ENCODE results near the gene FSIP2. TPM values are rescaled to one million over a fixed set of nuclear protein-coding genes. Genes with fewer than 3 reads are reported as not detected.

Gene FSIP2, protein sequence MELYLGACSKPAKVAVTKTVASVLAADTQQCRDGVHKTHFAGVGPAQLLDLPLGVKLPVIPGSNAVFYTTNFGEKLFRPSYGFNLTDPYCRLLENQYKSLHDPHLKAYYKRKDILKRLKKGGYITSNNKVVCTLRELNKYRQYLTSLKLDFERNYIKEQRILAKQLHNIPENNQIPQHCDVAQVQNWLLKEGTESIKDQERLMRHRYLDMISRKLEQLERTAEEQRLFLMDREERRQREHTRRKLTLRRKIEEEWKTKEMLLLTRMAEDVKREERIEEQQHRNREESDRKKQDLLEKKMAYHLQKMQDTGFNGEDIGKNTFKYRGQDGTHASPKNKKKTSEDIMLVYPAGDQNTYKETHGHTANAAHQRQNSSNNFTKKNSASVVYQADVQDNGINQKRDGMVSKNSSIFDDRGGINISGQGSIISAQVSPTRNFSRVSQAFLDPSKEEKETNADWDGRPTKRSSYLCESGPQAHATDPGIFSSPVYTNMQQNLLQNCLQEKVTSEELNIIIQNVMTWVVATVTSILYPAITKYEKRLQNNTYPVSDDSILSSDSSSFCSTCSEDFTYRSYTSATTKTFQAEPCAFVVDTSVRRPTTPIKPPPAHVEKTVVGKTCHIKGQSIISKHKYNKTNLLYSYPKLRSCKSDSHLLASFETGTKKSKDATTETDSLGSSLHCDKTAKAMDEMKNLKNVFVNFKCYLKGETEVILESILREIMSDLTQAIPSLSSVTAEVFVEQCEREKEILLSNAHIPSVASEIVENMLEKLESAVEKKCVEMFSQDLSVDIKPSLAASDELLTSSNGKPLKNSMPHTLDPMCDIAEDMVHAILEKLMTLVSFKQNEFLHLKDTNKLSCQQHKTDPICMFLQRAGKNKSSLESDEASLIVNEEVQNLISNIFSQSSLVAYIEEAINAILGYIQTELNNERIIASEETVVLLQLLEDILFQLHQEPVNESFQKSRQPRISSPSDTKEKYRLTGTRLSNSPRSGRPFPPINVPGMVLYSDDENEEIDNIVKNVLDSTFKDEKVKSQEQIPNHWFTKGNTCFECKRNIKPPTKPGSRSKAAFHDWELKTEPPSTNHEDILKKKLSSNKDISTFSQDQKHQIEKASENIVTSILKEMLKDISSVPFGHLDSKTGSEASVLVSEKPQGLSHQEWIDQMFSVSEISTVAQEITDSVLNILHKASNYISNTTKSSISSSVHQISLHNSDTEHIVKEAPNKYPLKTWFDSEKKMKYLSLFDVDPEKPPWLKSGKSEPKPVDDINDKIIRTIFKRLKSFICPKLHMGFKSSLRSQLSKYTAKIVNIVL (N-terminal part only)
- 0.41 and 0.54 TPM in 2 replicates for total RNA-seq
- 0.33 TPM for total RNA-seq (2013)
- 0.01 and 0.04 TPM in 2 replicates for polyA plus RNA-seq
- polyA minus RNA-seq: under 0.01 and 0.14 TPM in 2 replicates

DNA sequence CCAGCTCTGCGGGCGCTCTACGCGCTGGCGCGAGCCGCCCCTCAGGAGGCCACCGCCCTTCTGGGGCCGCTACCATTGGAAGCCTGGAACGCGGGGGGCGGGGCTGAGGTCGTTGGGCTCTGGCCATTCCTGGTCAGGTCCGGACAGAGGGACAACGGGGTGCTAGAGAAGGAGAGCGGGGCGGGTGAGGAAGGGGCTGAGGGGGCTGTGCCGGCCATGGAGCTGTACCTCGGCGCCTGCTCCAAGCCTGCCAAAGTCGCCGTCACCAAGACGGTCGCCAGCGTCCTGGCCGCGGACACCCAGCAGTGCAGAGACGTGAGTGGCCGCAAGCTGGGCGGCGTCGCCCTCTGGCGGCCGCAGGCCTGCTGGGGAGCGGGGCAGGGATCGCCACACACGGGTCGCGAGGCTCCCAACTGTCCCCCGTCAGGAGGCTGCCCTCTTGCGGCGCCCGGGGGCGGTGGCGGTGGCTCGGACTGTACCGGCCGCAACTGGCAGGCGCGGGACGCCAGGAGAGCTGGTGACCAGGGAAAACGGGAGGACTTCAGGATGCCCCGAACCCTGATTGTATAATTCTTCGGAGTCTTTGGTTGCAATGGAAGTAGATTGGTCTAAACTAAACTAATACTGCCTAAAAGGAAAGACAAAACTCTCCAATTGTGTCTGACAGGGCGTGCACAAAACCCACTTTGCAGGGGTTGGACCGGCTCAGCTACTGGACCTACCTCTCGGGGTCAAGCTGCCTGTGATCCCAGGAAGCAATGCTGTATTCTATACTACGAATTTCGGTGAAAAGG lies at the start of gene FSIP2:
TSS of gene FSIP2 (plus strand) at position 126 of the 794 bp plus-strand sequence. CDS start at position 217, 91 bp downstream.
- no peak for ATAC-seq (ENCODE audit: low read depth)
- H3K36me3 ChIP-seq (replicated peaks in 1 of 2; ENCODE audit: control extremely low read depth in 1 of 2, control insufficient read depth in 1 of 2, extremely low read depth in 1 of 2, insufficient read depth in 2 of 2, low read length in 1 of 2): no peaks in the 10 kb centered on the region
- no peaks in the 10 kb centered on the region for H4K20me1 ChIP-seq (ENCODE audit: control insufficient read depth, insufficient read depth, low read length, poor library complexity, severe bottlenecking)
- no peak within 1 kb of the TSS for H3K4me2 ChIP-seq (replicated peaks; ENCODE audit: low read depth, low read length, poor library complexity, severe bottlenecking)
- no peaks in the 10 kb centered on the region for H3K4me1 ChIP-seq (ENCODE audit: control insufficient read depth in 2 of 2, insufficient read depth in 2 of 2, low read length in 2 of 2)
- Mint-ChIP-seq H3K4me1 (peaks cover 4% of the 10 kb centered on the region), H3K27ac (no peak within 1 kb of the TSS), H3K27me3 (peaks cover 24% of the 10 kb centered on the region), H3K4me3 (no peak within 1 kb of the TSS), H3K9me3 (ENCODE audit: insufficient read depth) (peaks cover 2% of the 10 kb centered on the region)
- H3K9me3 ChIP-seq (ENCODE audit: control extremely low read depth in 1 of 3, control insufficient read depth in 2 of 3, insufficient read depth in 1 of 3, low read length in 2 of 3): peaks cover 0 to 12% (median 0%) of the 10 kb centered on the region in 3 donors
- TF ChIP-seq EZH2 (IDR thresholded peaks at IDR 0.05; ENCODE audit: borderline replicate concordance, insufficient read depth, low read depth, low read length, poor library complexity, severe bottlenecking): no peak
- TF ChIP-seq, protein P1, sequence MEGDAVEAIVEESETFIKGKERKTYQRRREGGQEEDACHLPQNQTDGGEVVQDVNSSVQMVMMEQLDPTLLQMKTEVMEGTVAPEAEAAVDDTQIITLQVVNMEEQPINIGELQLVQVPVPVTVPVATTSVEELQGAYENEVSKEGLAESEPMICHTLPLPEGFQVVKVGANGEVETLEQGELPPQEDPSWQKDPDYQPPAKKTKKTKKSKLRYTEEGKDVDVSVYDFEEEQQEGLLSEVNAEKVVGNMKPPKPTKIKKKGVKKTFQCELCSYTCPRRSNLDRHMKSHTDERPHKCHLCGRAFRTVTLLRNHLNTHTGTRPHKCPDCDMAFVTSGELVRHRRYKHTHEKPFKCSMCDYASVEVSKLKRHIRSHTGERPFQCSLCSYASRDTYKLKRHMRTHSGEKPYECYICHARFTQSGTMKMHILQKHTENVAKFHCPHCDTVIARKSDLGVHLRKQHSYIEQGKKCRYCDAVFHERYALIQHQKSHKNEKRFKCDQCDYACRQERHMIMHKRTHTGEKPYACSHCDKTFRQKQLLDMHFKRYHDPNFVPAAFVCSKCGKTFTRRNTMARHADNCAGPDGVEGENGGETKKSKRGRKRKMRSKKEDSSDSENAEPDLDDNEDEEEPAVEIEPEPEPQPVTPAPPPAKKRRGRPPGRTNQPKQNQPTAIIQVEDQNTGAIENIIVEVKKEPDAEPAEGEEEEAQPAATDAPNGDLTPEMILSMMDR (IDR thresholded peaks at IDR 0.05): peak; percentile 14
- no peak within 1 kb of the TSS for H3K9ac ChIP-seq (ENCODE audit: low read length)
- H3K27me3 ChIP-seq (replicated peaks in 1 of 4; ENCODE audit: control extremely low read depth in 1 of 4, control insufficient read depth in 3 of 4, insufficient read depth in 4 of 4, low read length in 3 of 4): peaks cover 0 to 10% (median 1%) of the 10 kb centered on the region in 4 experiments
- intact Hi-C loops (cut with micrococcal nuclease): no loop called here
- peak within 1 kb of the TSS; percentile 8 for H2AFZ ChIP-seq (ENCODE audit: insufficient read depth, low read depth, low read length, poor library complexity, severe bottlenecking)
- DNase-seq: peak; percentile 15
- ChIA-PET CTCF (no interaction called here), POLR2A (no interaction called here)
- WGBS (ENCODE audit: insufficient coverage): 15% methylated on average over 48 of the region's 59 CpGs
- no peak within 1 kb of the TSS for H3K27ac ChIP-seq (ENCODE audit: low read length in 2 of 2)
- no peaks in the 10 kb centered on the region for H3K79me2 ChIP-seq (ENCODE audit: control insufficient read depth, insufficient read depth, low read length)
- H3K4me3 ChIP-seq (ENCODE audit: control extremely low read depth in 1 of 5, extremely low read depth in 1 of 5, insufficient read depth in 1 of 5, low read depth in 2 of 5, low read length in 4 of 5): no peak within 1 kb of the TSS

All from B cell (primary cell).